HL-60 (cell line): ENCODE measurements around the gene AXL.

Experiments used
- TF ChIP-seq, protein P1 (sequence below): IDR thresholded peaks from one replicate; pipeline ENCODE4 v1.5.1; 2011; ENCODE audit warnings: low read length, control low read depth, inconsistent platforms; ENCODE audit not compliant: insufficient read depth
- TF ChIP-seq, protein P2 (sequence below): IDR thresholded peaks from 2 replicates; pipeline ENCODE4 v1.6.1; 2012; ENCODE audit warnings: low read depth; ENCODE audit not compliant: insufficient replicate concordance

DNA sequence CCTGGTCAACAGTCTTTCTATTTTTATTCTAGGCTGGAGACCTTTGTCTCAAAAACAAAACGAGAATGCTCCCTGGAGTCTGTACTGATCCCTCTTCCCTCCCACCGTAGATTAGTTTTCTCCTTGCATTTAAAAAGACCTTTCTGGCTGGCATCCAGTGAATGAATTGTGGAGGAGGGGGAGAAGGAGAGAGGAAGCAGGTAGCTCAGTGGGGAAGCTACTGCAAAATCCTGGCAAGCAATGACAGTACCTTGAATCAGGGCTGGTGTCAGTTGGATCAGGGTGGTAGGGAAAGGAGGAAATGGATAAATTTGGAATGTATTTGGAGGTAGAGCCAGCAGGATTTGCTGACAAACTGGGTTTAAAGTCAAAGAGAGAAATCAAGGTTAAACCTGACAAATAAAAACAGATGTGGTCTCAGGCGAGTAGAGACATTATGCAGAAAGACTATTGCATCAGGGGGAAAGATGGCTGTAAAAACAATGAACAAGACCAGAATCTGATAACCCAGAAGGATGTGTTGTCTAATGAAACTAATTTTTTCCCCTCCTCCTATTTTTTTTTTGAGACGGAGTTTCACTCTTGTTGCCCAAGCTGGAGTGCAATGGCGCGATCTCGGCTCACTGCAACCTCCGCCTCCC lies 29.5 kb upstream of the AXL start:
- TF ChIP-seq, protein P1, sequence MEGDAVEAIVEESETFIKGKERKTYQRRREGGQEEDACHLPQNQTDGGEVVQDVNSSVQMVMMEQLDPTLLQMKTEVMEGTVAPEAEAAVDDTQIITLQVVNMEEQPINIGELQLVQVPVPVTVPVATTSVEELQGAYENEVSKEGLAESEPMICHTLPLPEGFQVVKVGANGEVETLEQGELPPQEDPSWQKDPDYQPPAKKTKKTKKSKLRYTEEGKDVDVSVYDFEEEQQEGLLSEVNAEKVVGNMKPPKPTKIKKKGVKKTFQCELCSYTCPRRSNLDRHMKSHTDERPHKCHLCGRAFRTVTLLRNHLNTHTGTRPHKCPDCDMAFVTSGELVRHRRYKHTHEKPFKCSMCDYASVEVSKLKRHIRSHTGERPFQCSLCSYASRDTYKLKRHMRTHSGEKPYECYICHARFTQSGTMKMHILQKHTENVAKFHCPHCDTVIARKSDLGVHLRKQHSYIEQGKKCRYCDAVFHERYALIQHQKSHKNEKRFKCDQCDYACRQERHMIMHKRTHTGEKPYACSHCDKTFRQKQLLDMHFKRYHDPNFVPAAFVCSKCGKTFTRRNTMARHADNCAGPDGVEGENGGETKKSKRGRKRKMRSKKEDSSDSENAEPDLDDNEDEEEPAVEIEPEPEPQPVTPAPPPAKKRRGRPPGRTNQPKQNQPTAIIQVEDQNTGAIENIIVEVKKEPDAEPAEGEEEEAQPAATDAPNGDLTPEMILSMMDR: no peak
- TF ChIP-seq, protein P2, sequence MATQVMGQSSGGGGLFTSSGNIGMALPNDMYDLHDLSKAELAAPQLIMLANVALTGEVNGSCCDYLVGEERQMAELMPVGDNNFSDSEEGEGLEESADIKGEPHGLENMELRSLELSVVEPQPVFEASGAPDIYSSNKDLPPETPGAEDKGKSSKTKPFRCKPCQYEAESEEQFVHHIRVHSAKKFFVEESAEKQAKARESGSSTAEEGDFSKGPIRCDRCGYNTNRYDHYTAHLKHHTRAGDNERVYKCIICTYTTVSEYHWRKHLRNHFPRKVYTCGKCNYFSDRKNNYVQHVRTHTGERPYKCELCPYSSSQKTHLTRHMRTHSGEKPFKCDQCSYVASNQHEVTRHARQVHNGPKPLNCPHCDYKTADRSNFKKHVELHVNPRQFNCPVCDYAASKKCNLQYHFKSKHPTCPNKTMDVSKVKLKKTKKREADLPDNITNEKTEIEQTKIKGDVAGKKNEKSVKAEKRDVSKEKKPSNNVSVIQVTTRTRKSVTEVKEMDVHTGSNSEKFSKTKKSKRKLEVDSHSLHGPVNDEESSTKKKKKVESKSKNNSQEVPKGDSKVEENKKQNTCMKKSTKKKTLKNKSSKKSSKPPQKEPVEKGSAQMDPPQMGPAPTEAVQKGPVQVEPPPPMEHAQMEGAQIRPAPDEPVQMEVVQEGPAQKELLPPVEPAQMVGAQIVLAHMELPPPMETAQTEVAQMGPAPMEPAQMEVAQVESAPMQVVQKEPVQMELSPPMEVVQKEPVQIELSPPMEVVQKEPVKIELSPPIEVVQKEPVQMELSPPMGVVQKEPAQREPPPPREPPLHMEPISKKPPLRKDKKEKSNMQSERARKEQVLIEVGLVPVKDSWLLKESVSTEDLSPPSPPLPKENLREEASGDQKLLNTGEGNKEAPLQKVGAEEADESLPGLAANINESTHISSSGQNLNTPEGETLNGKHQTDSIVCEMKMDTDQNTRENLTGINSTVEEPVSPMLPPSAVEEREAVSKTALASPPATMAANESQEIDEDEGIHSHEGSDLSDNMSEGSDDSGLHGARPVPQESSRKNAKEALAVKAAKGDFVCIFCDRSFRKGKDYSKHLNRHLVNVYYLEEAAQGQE: no peak
